ENCODE results near the gene DNAJC8.

DNAJC8 gene

GRCh38 chr1:28190996-28191645, 41.7 kb downstream of the DNAJC8 start:
- Histone ChIP-seq H3K4me3 (replicated peaks; ENCODE audit: low read depth, low read length) (no peak overlapping the region), H3K27me3 (replicated peaks; ENCODE audit: control insufficient read depth, insufficient read depth, low read length) (no peaks in the 10 kb centered on the region), H3K36me3 (ENCODE audit: control insufficient read depth, insufficient read depth, low read length) (no peaks in the 10 kb centered on the region; the same call in none of the 2 replicates)
- DNase-seq (ENCODE audit: extremely low read depth, insufficient read length): no peak
- no peak for TF ChIP-seq CTCF (IDR thresholded peaks at IDR 0.05; ENCODE audit: insufficient read depth, low read length, poor library complexity, severe bottlenecking)

- H3K36me3 ChIP-seq (ENCODE audit: control insufficient read depth, insufficient read depth, low read length): no peaks in the 10 kb centered on the region; the same call in none of the 2 replicates
- no peak overlapping the region for H3K4me3 ChIP-seq (replicated peaks; ENCODE audit: low read depth, low read length)
- no peak for TF ChIP-seq CTCF (IDR thresholded peaks at IDR 0.05; ENCODE audit: insufficient read depth, low read length, poor library complexity, severe bottlenecking)
- DNase-seq (ENCODE audit: extremely low read depth, insufficient read length): no peak
- no peaks in the 10 kb centered on the region for H3K27me3 ChIP-seq (replicated peaks; ENCODE audit: control insufficient read depth, insufficient read depth, low read length)
Measured at GRCh38 chr1:28190337-28190979, 42.4 kb downstream of the DNAJC8 start.

GRCh38 chr1:28185071-28185470, 47.8 kb downstream of the DNAJC8 start:
- DNase-seq (ENCODE audit: extremely low read depth, insufficient read length): no peak
- H3K4me3 ChIP-seq (replicated peaks; ENCODE audit: low read depth, low read length): no peak overlapping the region

GRCh38 chr1:28180306-28181305, 52.2 kb downstream of the DNAJC8 start:
- no peak overlapping the region for H3K4me3 ChIP-seq (replicated peaks; ENCODE audit: low read depth, low read length)
- no peak for DNase-seq (ENCODE audit: extremely low read depth, insufficient read length)
- no peaks in the 10 kb centered on the region for H3K27me3 ChIP-seq (replicated peaks; ENCODE audit: control insufficient read depth, insufficient read depth, low read length)
- no peaks in the 10 kb centered on the region for H3K36me3 ChIP-seq (ENCODE audit: control insufficient read depth, insufficient read depth, low read length)
- no peak for TF ChIP-seq CTCF (IDR thresholded peaks at IDR 0.05; ENCODE audit: insufficient read depth, low read length, poor library complexity, severe bottlenecking)

More at GRCh38 chr1:28185071-28185470, 47.8 kb downstream of the DNAJC8 start:
- no peak for TF ChIP-seq CTCF (IDR thresholded peaks at IDR 0.05; ENCODE audit: insufficient read depth, low read length, poor library complexity, severe bottlenecking)
- Histone ChIP-seq H3K27me3 (replicated peaks; ENCODE audit: control insufficient read depth, insufficient read depth, low read length) (no peaks in the 10 kb centered on the region), H3K36me3 (ENCODE audit: control insufficient read depth, insufficient read depth, low read length) (no peaks in the 10 kb centered on the region)

GRCh38 chr1:28178690-28179485, 53.9 kb downstream of the DNAJC8 start:
- TF ChIP-seq CTCF (IDR thresholded peaks at IDR 0.05; ENCODE audit: insufficient read depth, low read length, poor library complexity, severe bottlenecking): no peak
- Histone ChIP-seq H3K36me3 (ENCODE audit: control insufficient read depth, insufficient read depth, low read length) (no peaks in the 10 kb centered on the region), H3K27me3 (replicated peaks; ENCODE audit: control insufficient read depth, insufficient read depth, low read length) (no peaks in the 10 kb centered on the region), H3K4me3 (replicated peaks; ENCODE audit: low read depth, low read length) (no peak overlapping the region)
- DNase-seq (ENCODE audit: extremely low read depth, insufficient read length): no peak

All from GM06990 (cell line).